ENCODE measurements around the gene CIRBP. TPM values are rescaled to one million over a fixed set of nuclear protein-coding genes. Genes with fewer than 3 reads are reported as not detected.

CIRBP gene
- total and polyA plus RNA-seq, 2 of the 13 experiments (the other 11 are each of a cell fraction or from before 2014, with no cell fraction given) = 133 to 140 TPM

DNA sequence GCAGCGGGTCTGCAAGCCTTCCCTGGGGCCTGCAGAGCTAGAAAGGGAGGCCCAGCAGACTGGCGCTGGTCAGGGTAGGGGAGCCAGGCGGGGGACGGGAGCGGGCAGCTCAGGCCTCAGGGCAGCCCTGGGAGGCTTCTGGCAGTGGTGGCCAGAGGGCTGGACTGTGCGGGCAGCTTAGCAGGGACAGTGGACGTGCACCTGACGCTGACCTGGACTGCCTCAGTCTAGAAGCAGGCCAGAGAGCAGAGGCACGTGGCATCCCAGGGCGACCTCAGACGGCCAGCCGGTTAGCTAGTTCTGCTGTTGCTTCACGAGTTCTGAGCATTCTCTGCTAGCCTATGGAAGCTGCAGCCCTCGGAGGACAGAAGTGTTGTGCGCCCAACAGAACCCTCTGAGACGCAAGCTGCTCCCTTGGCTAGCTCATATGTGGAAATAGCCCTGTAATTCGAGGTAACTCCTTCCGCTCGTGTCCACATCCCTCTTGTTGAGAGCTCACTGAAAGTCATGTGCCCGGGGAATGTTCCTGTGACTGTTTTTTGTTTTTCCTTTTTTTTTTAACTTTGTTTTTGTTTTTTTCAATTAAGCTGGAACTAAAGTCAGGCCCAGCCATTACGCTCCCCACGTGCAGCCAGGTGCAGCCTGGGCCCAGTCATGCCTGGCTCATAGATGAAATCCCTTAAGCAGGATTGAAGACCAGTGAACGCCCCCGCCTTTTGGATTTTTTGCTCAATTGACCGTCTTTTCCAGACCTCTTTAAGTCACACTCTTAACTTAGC, 4.3 kb downstream of the CIRBP start (continued):
- peak; percentile 21 for TF ChIP-seq POLR2AphosphoS5 (IDR thresholded peaks at IDR 0.05; ENCODE audit: low read depth, low read length)
- TF ChIP-seq SALL1 (CRISPR knock-in tag; IDR thresholded peaks at IDR 0.05) = 0 out of 2 replicates have a peak, but pooled peaks have one; percentile 4
- 0 out of 2 replicates have a peak, but pooled peaks have one; percentile 49 for TF ChIP-seq ZNF468 (CRISPR knock-in tag; IDR thresholded peaks at IDR 0.05)
- TF ChIP-seq SETDB1 (CRISPR knock-in tag; IDR thresholded peaks at IDR 0.05; ENCODE audit: borderline replicate concordance) = no peak
- peak; percentile 96 for TF ChIP-seq AGO2 (optimal IDR thresholded peaks at IDR 0.05; ENCODE audit: low read depth, low read length)
- TF ChIP-seq RXRA (CRISPR knock-in tag; IDR thresholded peaks at IDR 0.05) = peak; percentile 35; the same call in 1 of the 2 replicates
- TF ChIP-seq AKAP8 (CRISPR knock-in tag; IDR thresholded peaks at IDR 0.05) = 0 out of 2 replicates have a peak, but pooled peaks have one; percentile 52

DNA sequence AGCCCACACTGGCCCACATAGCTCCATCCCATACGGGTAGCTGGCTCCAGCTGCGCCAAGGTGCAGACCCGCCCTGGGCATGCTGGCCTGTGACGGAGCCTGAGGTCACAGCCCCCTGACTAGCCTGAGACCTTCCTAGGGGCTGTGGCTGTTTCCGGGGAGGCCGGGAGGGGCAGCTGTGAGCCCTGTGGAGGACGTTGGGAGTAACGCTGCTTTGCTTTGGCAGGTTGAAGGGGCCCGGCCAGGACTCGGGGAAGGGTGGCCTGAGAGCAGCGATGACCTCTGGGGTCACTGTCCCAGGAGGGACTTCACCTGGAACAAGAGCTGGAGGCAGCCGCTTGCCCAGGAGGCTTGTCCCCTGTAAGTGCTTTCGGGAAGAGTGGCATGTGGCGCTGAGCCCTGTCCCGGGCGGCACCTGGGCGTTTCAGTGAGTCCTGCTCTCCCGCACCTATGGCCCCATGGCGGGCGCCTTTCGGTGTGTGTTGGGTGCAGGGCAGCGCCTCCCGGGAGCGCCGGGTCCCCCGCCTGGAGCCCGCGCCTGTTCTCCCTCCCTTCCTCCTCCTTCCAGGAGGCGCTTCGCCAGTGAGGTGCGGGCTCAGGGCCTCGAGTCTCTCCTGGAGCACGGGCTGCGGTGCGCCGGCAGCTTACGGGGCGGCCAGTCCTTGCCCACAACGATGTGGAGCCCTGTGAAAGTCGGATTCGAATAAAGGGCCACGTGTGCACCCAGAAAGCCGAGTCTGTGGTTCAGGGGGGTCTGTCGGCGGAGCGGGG, 5.1 kb downstream of the CIRBP start:
- in situ Hi-C loops (cut with HindIII; ENCODE audit: extremely low pct_ligation_motif_present, low pct_unique_long_range_greater_than_20kb) = no loop called here
- peaks cover 37% of the 10 kb centered on the region for H3K79me2 ChIP-seq (ENCODE audit: insufficient read depth, low read length)
- no peak overlapping the region for H2AFZ ChIP-seq (ENCODE audit: low read length)
- ChIA-PET CTCF (ENCODE audit: low intra/inter-chr PET ratio, low total read pairs) (no interaction called here), POLR2A (interaction anchor here (0.6 to 4.2 kb wide), 11 partner anchors 8 to 176 kb away, joined by 3 to 41 read pairs (median 4); partner anchors contain the start of gene ATP5F1D)
- H3K27ac ChIP-seq (ENCODE audit: extremely low read length, insufficient read depth, low read length) = peak overlapping the region; percentile 100
- peaks cover 36% of the 10 kb centered on the region for H4K20me1 ChIP-seq (ENCODE audit: insufficient read depth, low read length)
- BruUV-seq (replicated peaks) = no TSS peak
- WGBS (ENCODE audit: low lambda C conversion rate) = 92% methylated on average over 36 of the region's 46 CpGs
- H3K27me3 ChIP-seq (ENCODE audit: control insufficient read depth in 1 of 2, insufficient read depth in 2 of 2, low read length in 2 of 2) = no peaks in the 10 kb centered on the region
- DNase-seq (ENCODE audit: low spot score) (no peak), ATAC-seq (no peak), FAIRE-seq (no peak)
- intact Hi-C loops (cut with micrococcal nuclease; ENCODE audit: unreplicated experiment) = no loop called here
- H3K4me2 ChIP-seq (ENCODE audit: low read depth, low read length) = peak overlapping the region; percentile 86; the same call in 1 of the 2 replicates
- peak overlapping the region; percentile 95 for H3K9ac ChIP-seq (ENCODE audit: insufficient read depth, low read depth, low read length)
- H3K36me3 ChIP-seq (replicated peaks in 1 of 2; ENCODE audit: control insufficient read depth in 1 of 2, insufficient read depth in 2 of 2, low read length in 2 of 2) = peaks cover 21 to 54% of the 10 kb centered on the region in 2 experiments
- H3K9me3 ChIP-seq (ENCODE audit: low read length) = no peaks in the 10 kb centered on the region
- H3K4me3 ChIP-seq (replicated peaks in 1 of 3; ENCODE audit: insufficient read depth in 1 of 3, low read depth in 2 of 3, low read length in 3 of 3) = peak overlapping the region in 2 of 3 experiments; percentile 51 to 85; a peak in 3 of 6 replicates
- peaks cover 68% of the 10 kb centered on the region for H3K4me1 ChIP-seq (ENCODE audit: insufficient read depth, low read length)
- TF ChIP-seq AGO2 (optimal IDR thresholded peaks at IDR 0.05; ENCODE audit: low read depth, low read length) (peak; percentile 87), ZNF563 (CRISPR knock-in tag; IDR thresholded peaks at IDR 0.05) (peak; percentile 21; the same call in 1 of the 2 replicates), ZNF75D (CRISPR knock-in tag; IDR thresholded peaks at IDR 0.05; ENCODE audit: borderline replicate concordance) (0 out of 2 replicates have a peak, but pooled peaks have one; percentile 71), HES4 (CRISPR knock-in tag; IDR thresholded peaks at IDR 0.05; ENCODE audit: borderline replicate concordance) (peak; percentile 52; the same call in 1 of the 2 replicates), FOXA3 (CRISPR knock-in tag; IDR thresholded peaks at IDR 0.05) (no peak), RAD21 (CRISPR knock-in tag; IDR thresholded peaks at IDR 0.05) (0 out of 2 replicates have a peak, but pooled peaks have one; percentile 3), HOXA9 (CRISPR knock-in tag; IDR thresholded peaks at IDR 0.05; ENCODE audit: borderline replicate concordance) (no peak), NR2F2 (IDR thresholded peaks at IDR 0.05; ENCODE audit: borderline replicate concordance, low read depth) (no peak), WIZ (CRISPR knock-in tag; IDR thresholded peaks at IDR 0.05) (no peak), MAFK (conservative IDR thresholded peaks at IDR 0.05 in 1 of 2, IDR thresholded peaks at IDR 0.05 in 1 of 2; ENCODE audit: low read length in 2 of 2) (no peak)
- TF ChIP-seq, protein P1, sequence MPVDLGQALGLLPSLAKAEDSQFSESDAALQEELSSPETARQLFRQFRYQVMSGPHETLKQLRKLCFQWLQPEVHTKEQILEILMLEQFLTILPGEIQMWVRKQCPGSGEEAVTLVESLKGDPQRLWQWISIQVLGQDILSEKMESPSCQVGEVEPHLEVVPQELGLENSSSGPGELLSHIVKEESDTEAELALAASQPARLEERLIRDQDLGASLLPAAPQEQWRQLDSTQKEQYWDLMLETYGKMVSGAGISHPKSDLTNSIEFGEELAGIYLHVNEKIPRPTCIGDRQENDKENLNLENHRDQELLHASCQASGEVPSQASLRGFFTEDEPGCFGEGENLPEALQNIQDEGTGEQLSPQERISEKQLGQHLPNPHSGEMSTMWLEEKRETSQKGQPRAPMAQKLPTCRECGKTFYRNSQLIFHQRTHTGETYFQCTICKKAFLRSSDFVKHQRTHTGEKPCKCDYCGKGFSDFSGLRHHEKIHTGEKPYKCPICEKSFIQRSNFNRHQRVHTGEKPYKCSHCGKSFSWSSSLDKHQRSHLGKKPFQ (CRISPR knock-in tag; IDR thresholded peaks at IDR 0.05; ENCODE audit: insufficient replicate concordance) = no peak

Data from HepG2 (cell line).